H1 (cell line): ENCODE results near the gene KIF4A. TPM values are rescaled to one million over a fixed set of nuclear protein-coding genes. Genes with fewer than 3 reads are reported as not detected.

Experiments
- CTCF ChIA-PET: fragments of 300-600 bp; sonication (Branson Sonifier 250); formaldehyde crosslinking; loops from one replicate; lab custom pipeline; 2021; ENCODE audit not compliant: partially characterized antibody; lab: Charles Lee
- POLR2A ChIA-PET: fragments of 300-600 bp; sonication (Branson Sonifier 250); formaldehyde crosslinking; loops from one replicate; lab custom pipeline; 2021; ENCODE audit warnings: inconsistent platforms; ENCODE audit not compliant: partially characterized antibody; lab: Charles Lee
- DNase-seq, 2 experiments: peaks; one replicate each; pipeline versions ENCODE4 v3.0.0 to v3.0.0-alpha.2; 2010 to 2022; ENCODE audit warnings: low spot score in 2 of 2, low read depth in 1 of 2, mixed read lengths in 1 of 2
- FAIRE-seq: peaks from 2 replicates; lab custom pipeline; 2011; peaks lifted over from hg19 to GRCh38; lab: Jason Lieb, UNC
- H2AFZ ChIP-seq: 2 replicates; pipeline ENCODE4 v1.8.1; 2012; ENCODE audit warnings: low read length, inconsistent platforms
- H2AK5ac ChIP-seq: 2 replicates; pipeline ENCODE4 v1.6.1; 2013; ENCODE audit warnings: low read depth, low read length
- H2BK120ac ChIP-seq: replicated peaks from 2 replicates; pipeline ENCODE3; 2013; ENCODE audit warnings: low read depth, low read length, inconsistent platforms
- H2BK12ac ChIP-seq: 2 replicates; pipeline ENCODE4 v1.6.1; 2013; ENCODE audit warnings: low read depth, low read length
- H2BK15ac ChIP-seq: 2 replicates; pipeline ENCODE4 v1.6.1; 2013; ENCODE audit warnings: low read length
- H2BK20ac ChIP-seq: 2 replicates; pipeline ENCODE4 v1.6.1; 2013; ENCODE audit warnings: low read length
- H2BK5ac ChIP-seq: 2 replicates; pipeline ENCODE4 v1.6.1; 2013; ENCODE audit warnings: low read depth, low read length
- H3K14ac ChIP-seq: 2 replicates; pipeline ENCODE4 v1.6.1; 2013; ENCODE audit warnings: inconsistent platforms; ENCODE audit not compliant: insufficient read length
- H3K18ac ChIP-seq: 2 replicates; pipeline ENCODE4 v1.6.1; 2013; ENCODE audit warnings: low read length; ENCODE audit errors: extremely low read depth
- H3K23ac ChIP-seq: 2 replicates; pipeline ENCODE4 v1.6.1; 2013; ENCODE audit warnings: inconsistent platforms; ENCODE audit not compliant: insufficient read length
- H3K23me2 ChIP-seq: 2 replicates; pipeline ENCODE4 v1.6.1; 2013; ENCODE audit warnings: low read depth, low read length
- H3K27ac ChIP-seq: 2 replicates; pipeline ENCODE4 v1.6.1; 2011; ENCODE audit warnings: low read depth, low read length, inconsistent platforms
- H3K27me3 ChIP-seq, 4 experiments: replicated peaks in 1 of 4; 1 replicate in 1 of 4; 2 replicates in 3 of 4; pipeline versions ENCODE4 v1.6.1 to v1.8.1; 2011 to 2013; ENCODE audit warnings: low read length in 3 of 4, mild to moderate bottlenecking in 3 of 4, inconsistent platforms in 2 of 4, mixed read lengths in 2 of 4, moderate library complexity in 1 of 4; ENCODE audit not compliant: control insufficient read depth in 3 of 4, insufficient read depth in 3 of 4; ENCODE audit errors: extremely low read depth in 1 of 4
- H3K36me3 ChIP-seq, 4 experiments: 2 replicates each; pipeline versions ENCODE4 v1.6.1 to v1.8.1; 2011 to 2013; ENCODE audit warnings: mild to moderate bottlenecking in 4 of 4, low read length in 3 of 4, moderate library complexity in 2 of 4, control low read depth in 1 of 4, inconsistent platforms in 1 of 4; ENCODE audit not compliant: insufficient read depth in 4 of 4, control insufficient read depth in 2 of 4
- H3K4ac ChIP-seq: replicated peaks from 2 replicates; pipeline ENCODE3; 2013; ENCODE audit warnings: low read length, low read depth, mixed read lengths, inconsistent platforms; ENCODE audit not compliant: insufficient read length
- H3K4me1 ChIP-seq, 4 experiments: replicated peaks in 1 of 4; 1 replicate in 1 of 4; 2 replicates in 3 of 4; pipeline versions ENCODE4 v1.6.1 to v1.8.1; 2011 to 2013; ENCODE audit warnings: low read length in 3 of 4, inconsistent platforms in 2 of 4, mixed read lengths in 1 of 4; ENCODE audit not compliant: insufficient read depth in 4 of 4, control insufficient read depth in 3 of 4
- H3K4me2 ChIP-seq, 2 experiments: 2 replicates each; pipeline versions ENCODE4 v1.6.1 to v1.8.1; 2011 to 2013; ENCODE audit warnings: low read depth in 2 of 2, low read length in 2 of 2, control low read depth in 1 of 2, inconsistent platforms in 1 of 2, mild to moderate bottlenecking in 1 of 2; ENCODE audit not compliant: insufficient read depth in 1 of 2
- H3K4me3 ChIP-seq, 4 experiments: fragments of 200-600, 300-600 bp in 1 of 4; sonication (generic), shearing (Covaris generic), sonication (Bioruptor Twin) in 1 of 4; 2 replicates each; pipeline versions ENCODE4 v1.5.1 to v1.8.1; 2011 to 2016; ENCODE audit warnings: low read length in 4 of 4, low read depth in 3 of 4, control low read depth in 2 of 4, inconsistent platforms in 2 of 4, mild to moderate bottlenecking in 2 of 4, mixed read lengths in 1 of 4, moderate library complexity in 1 of 4; ENCODE audit not compliant: insufficient read depth in 2 of 4; ENCODE audit errors: extremely low read depth in 1 of 4
- H3K56ac ChIP-seq: replicated peaks from 2 replicates; pipeline ENCODE3; 2013; ENCODE audit warnings: low read depth, mild to moderate bottlenecking, mixed read lengths, low read length, inconsistent platforms; ENCODE audit not compliant: insufficient read length
- H3K79me1 ChIP-seq: 2 replicates; pipeline ENCODE4 v1.6.1; 2013; ENCODE audit warnings: low read depth, low read length, control low read depth
- H3K79me2 ChIP-seq, 2 experiments: 2 replicates each; pipeline versions ENCODE4 v1.6.1 to v1.8.1; 2012 to 2013; ENCODE audit warnings: low read length in 2 of 2, mild to moderate bottlenecking in 2 of 2, inconsistent platforms in 1 of 2; ENCODE audit not compliant: insufficient read depth in 2 of 2, control insufficient read depth in 1 of 2
- H3K9ac ChIP-seq, 4 experiments: replicated peaks in 1 of 4; 1 replicate in 1 of 4; 2 replicates in 3 of 4; pipeline versions ENCODE4 v1.6.1 to v1.8.1; 2011 to 2013; ENCODE audit warnings: low read depth in 3 of 4, low read length in 3 of 4, control low read depth in 2 of 4, mild to moderate bottlenecking in 2 of 4, moderate library complexity in 2 of 4, inconsistent platforms in 1 of 4; ENCODE audit errors: extremely low read depth in 1 of 4
- H3K9me3 ChIP-seq, 2 experiments: 2 replicates each; pipeline versions ENCODE4 v1.6.1 to v1.8.1; 2012 to 2013; ENCODE audit warnings: mild to moderate bottlenecking in 2 of 2, moderate library complexity in 2 of 2, control low read depth in 1 of 2, inconsistent platforms in 1 of 2, low read depth in 1 of 2, low read length in 1 of 2, mixed read lengths in 1 of 2; ENCODE audit not compliant: insufficient read depth in 2 of 2
- H4K20me1 ChIP-seq, 2 experiments: replicated peaks in 1 of 2; 2 replicates each; pipeline versions ENCODE3 to v1.8.1; 2011 to 2013; ENCODE audit warnings: inconsistent platforms in 2 of 2, low read length in 2 of 2, mild to moderate bottlenecking in 1 of 2; ENCODE audit not compliant: insufficient read depth in 2 of 2, control insufficient read depth in 1 of 2
- H4K5ac ChIP-seq: 2 replicates; pipeline ENCODE4 v1.6.1; 2013; ENCODE audit warnings: low read length, low read depth, mixed read lengths, inconsistent platforms; ENCODE audit not compliant: insufficient read length
- H4K8ac ChIP-seq: 2 replicates; pipeline ENCODE4 v1.8.0; 2013; ENCODE audit warnings: mild to moderate bottlenecking, moderate library complexity, low read length, inconsistent platforms; ENCODE audit not compliant: insufficient read depth; ENCODE audit errors: extremely low read depth
- H4K91ac ChIP-seq: replicated peaks from 2 replicates; pipeline ENCODE3; 2013; ENCODE audit warnings: low read length, mixed read lengths, inconsistent platforms; ENCODE audit not compliant: insufficient read length
- BCL11A ChIP-seq, 2 experiments: IDR thresholded peaks; one replicate each; pipeline ENCODE4 v1.6.1; 2011; ENCODE audit warnings: low read depth in 2 of 2, low read length in 2 of 2, mild to moderate bottlenecking in 2 of 2
- CEBPB ChIP-seq: IDR thresholded peaks from 2 replicates; pipeline ENCODE4 v1.6.1; 2012; ENCODE audit warnings: low read depth, low read length
- CREB1 ChIP-seq: IDR thresholded peaks from 2 replicates; pipeline ENCODE4 v1.6.1; 2012; ENCODE audit warnings: inconsistent platforms
- EZH2 ChIP-seq: fragments of 200-600 bp; sonication (generic); IDR thresholded peaks from 2 replicates; pipeline ENCODE4 v1.7.1; 2012; ENCODE audit warnings: low read depth, mild to moderate bottlenecking, moderate library complexity, low read length, inconsistent platforms; ENCODE audit not compliant: severe bottlenecking
- JUN ChIP-seq: IDR thresholded peaks from 2 replicates; pipeline ENCODE4 v1.6.1; 2011; ENCODE audit warnings: low read depth, mild to moderate bottlenecking, improper control_type of control experiment, low read length
- JUND ChIP-seq: IDR thresholded peaks from 2 replicates; pipeline ENCODE4 v1.6.1; 2011; ENCODE audit warnings: mild to moderate bottlenecking, improper control_type of control experiment, low read length
- KDM4A ChIP-seq: IDR thresholded peaks from one replicate; pipeline ENCODE4 v1.7.1; 2012; ENCODE audit warnings: low read depth, mild to moderate bottlenecking, moderate library complexity, low read length, inconsistent platforms; ENCODE audit not compliant: severe bottlenecking
- KDM5A ChIP-seq: fragments of 200-600 bp; IDR thresholded peaks from 2 replicates; pipeline ENCODE4 v1.7.1; 2012; ENCODE audit warnings: mild to moderate bottlenecking, low read length, inconsistent platforms, mixed read lengths
- MAX ChIP-seq: IDR thresholded peaks from 2 replicates; pipeline ENCODE4 v1.6.1; 2012; ENCODE audit warnings: inconsistent platforms
- NANOG ChIP-seq: IDR thresholded peaks from 2 replicates; pipeline ENCODE4 v1.6.1; 2011; ENCODE audit warnings: low read length, low read depth, mild to moderate bottlenecking, inconsistent platforms; ENCODE audit not compliant: insufficient read depth, poor library complexity, severe bottlenecking
- SP1 ChIP-seq: IDR thresholded peaks from 2 replicates; pipeline ENCODE4 v1.6.1; 2011; ENCODE audit warnings: low read depth, low read length
- SP2 ChIP-seq: IDR thresholded peaks from 2 replicates; pipeline ENCODE4 v1.6.1; 2012; ENCODE audit warnings: mild to moderate bottlenecking, low read length, inconsistent platforms
- SUZ12 ChIP-seq: fragments of 200-600 bp; sonication (generic); IDR thresholded peaks from 2 replicates; pipeline ENCODE4 v1.6.1; 2012; ENCODE audit warnings: mild to moderate bottlenecking, inconsistent platforms, low read length, moderate library complexity, mixed read lengths
- WGBS, 2 experiments: shearing (Covaris generic) in 1 of 2; methylation state at CpG; one replicate each; pipeline versions ENCODE4 v1.1.6 to v1.1.7; 2013 to 2015; ENCODE audit warnings: low lambda C conversion rate in 2 of 2, mixed read lengths in 2 of 2, inconsistent platforms in 1 of 2, low coverage in 1 of 2, missing lambda C conversion rate in 1 of 2; ENCODE audit not compliant: insufficient replicate concordance in 2 of 2, insufficient coverage in 1 of 2, insufficient read length in 1 of 2; ENCODE audit errors: extremely low coverage in 1 of 2, missing lambda C conversion rate in 1 of 2; 5-methylcytosine and 5-hydroxymethylcytosine counted together
- polyA plus RNA-seq, 7 experiments: library from polyadenylated mRNA; depleted of rRNA in 3 of 7; stranded (reverse) in 5 of 7; unstranded in 2 of 7; fragments of >200 nt in 5 of 7; fragments of 200-250 nt in 2 of 7; gene quantifications; 1 replicate in 5 of 7; 2 replicates in 1 of 7; 4 replicates in 1 of 7; pipeline versions ENCODE4 v1.2.1 to v1.2.3, GENCODE V29; 2011 to 2013; ENCODE audit warnings: missing spikeins in 2 of 7, mixed read lengths in 2 of 7
- total RNA-seq: library from RNA; stranded (reverse); fragmentation: NEBNext Ultra II Directional; extraction: Animal tissue kit (Norgen Biotek cat#: 25700); gene quantifications from 2 replicates; pipeline ENCODE4 v1.2.1, GENCODE V29; 2021
- TF ChIP-seq, protein P1 (sequence below): IDR thresholded peaks from 2 replicates; pipeline ENCODE4 v1.6.1; 2012; ENCODE audit warnings: low read length, inconsistent platforms

Gene KIF4A
- total and polyA plus RNA-seq, 2 of the 8 experiments (the other 6 are each of a cell fraction or from before 2014, with no cell fraction given): 10.9 to 35.7 TPM

- DNase-seq (no peak), FAIRE-seq (no peak)
- H3K27ac ChIP-seq: no peak overlapping the region
- no peak overlapping the region for H4K5ac ChIP-seq
- no peaks in the 10 kb centered on the region for H3K4me1 ChIP-seq
- H3K18ac ChIP-seq: no peak overlapping the region
- no peaks in the 10 kb centered on the region for H3K9me3 ChIP-seq
- H2AFZ ChIP-seq: no peak overlapping the region
- H3K9ac ChIP-seq: no peak overlapping the region
- H3K36me3 ChIP-seq: no peaks in the 10 kb centered on the region
- TF ChIP-seq, protein P1, sequence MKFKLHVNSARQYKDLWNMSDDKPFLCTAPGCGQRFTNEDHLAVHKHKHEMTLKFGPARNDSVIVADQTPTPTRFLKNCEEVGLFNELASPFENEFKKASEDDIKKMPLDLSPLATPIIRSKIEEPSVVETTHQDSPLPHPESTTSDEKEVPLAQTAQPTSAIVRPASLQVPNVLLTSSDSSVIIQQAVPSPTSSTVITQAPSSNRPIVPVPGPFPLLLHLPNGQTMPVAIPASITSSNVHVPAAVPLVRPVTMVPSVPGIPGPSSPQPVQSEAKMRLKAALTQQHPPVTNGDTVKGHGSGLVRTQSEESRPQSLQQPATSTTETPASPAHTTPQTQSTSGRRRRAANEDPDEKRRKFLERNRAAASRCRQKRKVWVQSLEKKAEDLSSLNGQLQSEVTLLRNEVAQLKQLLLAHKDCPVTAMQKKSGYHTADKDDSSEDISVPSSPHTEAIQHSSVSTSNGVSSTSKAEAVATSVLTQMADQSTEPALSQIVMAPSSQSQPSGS: no peak
- TF ChIP-seq SP2 (no peak), KDM5A (no peak), CEBPB (no peak), NANOG (no peak), MAX (no peak), BCL11A (IDR thresholded peaks at IDR 0.05; ENCODE audit: low read depth in 2 of 2, low read length in 2 of 2) (no peak), JUND (no peak), SUZ12 (no peak), EZH2 (no peak), CREB1 (no peak), JUN (no peak), KDM4A (no peak), SP1 (no peak)
- no peak overlapping the region for H2AK5ac ChIP-seq
- no peak overlapping the region for H3K4me3 ChIP-seq
- no peaks in the 10 kb centered on the region for H3K79me1 ChIP-seq
- no peak overlapping the region for H3K14ac ChIP-seq
- no peak overlapping the region for H4K91ac ChIP-seq
- H3K56ac ChIP-seq: no peak overlapping the region
- 85% methylated on average over 6 of the region's 6 CpGs; no CpG with 5 or more reads in 1 of the 2 experiments for WGBS, 2 experiments
- H3K23ac ChIP-seq: no peak overlapping the region
- no peaks in the 10 kb centered on the region for H3K23me2 ChIP-seq
- H2BK5ac ChIP-seq: no peak overlapping the region
- no peak overlapping the region for H2BK15ac ChIP-seq
- H3K4me2 ChIP-seq: no peak overlapping the region
- no peak overlapping the region for H2BK120ac ChIP-seq
- H3K79me2 ChIP-seq: no peaks in the 10 kb centered on the region
- no peak overlapping the region for H2BK12ac ChIP-seq
- H3K4ac ChIP-seq: no peak overlapping the region
- CTCF ChIA-PET: no interaction called here
- no peaks in the 10 kb centered on the region for H4K20me1 ChIP-seq
- H2BK20ac ChIP-seq: no peak overlapping the region
- POLR2A ChIA-PET: no interaction called here
- no peaks in the 10 kb centered on the region for H3K27me3 ChIP-seq
- no peak overlapping the region for H4K8ac ChIP-seq
These were observed 45.0 kb upstream of the KIF4A start for GRCh38 chrX:70244881-70245280.
